Astrocyte of the cerebellum (primary cell): Measurements from ENCODE around the gene PHOX2B.

Source experiments
- DNase-seq: peaks from one replicate; pipeline ENCODE4 v3.0.0-alpha.2; 2011; ENCODE audit warnings: low read depth
- H3K4me3 ChIP-seq: 2 replicates; pipeline ENCODE4 v1.5.1; 2011; ENCODE audit warnings: mild to moderate bottlenecking, low read depth, low read length, moderate library complexity
- CTCF ChIP-seq: IDR thresholded peaks from 2 replicates; pipeline ENCODE4 v1.5.1; 2012; ENCODE audit warnings: low read length, low read depth, moderate library complexity, mild to moderate bottlenecking; ENCODE audit errors: missing control alignments
- in situ Hi-C: cut with HindIII; loops from 2 replicates; pipeline ENCODE4 v1.10.0; 2017; ENCODE audit warnings: low sequenced_read_pairs

PHOX2B gene

DNA sequence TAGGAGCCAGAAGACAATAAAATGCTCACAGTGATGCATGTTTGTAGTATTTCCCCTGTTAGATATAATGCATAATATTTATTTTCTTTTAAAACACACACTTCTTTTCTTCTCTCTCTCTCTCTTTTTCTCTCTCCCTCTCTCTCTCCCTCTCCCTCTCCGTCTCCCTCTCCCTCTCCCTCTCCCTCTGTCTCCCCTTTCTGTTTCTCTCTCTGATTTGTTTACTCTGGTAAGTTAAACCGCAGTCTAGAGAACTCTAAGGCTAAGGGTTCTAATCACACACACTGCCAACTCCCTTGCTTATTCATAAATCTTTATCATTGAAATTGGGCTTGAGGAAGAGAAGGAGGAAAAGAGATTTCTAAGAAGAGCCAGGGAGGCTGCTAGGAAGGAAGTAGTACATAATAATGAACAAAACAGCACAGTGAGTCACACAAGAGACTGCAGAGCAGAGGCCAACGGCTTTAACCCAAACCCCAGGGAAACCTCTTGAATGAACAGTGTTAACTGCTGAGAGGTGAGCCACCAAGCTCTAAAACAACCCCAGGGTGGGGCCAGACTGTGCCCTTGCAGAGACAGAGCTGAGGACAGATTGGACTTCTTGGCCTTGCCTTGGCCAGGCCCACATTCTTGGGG lies 9.1 kb upstream of the PHOX2B start:
- H3K4me3 ChIP-seq: no peak overlapping the region
- no peak for TF ChIP-seq CTCF
- in situ Hi-C loops: no loop called here
- no peak for DNase-seq

- in situ Hi-C loops: no loop called here
- H3K4me3 ChIP-seq: no peak overlapping the region
- TF ChIP-seq CTCF: no peak
- DNase-seq: no peak
These were observed 5.4 kb upstream of the PHOX2B start for GRCh38 chr4:41753942-41754341.

DNA sequence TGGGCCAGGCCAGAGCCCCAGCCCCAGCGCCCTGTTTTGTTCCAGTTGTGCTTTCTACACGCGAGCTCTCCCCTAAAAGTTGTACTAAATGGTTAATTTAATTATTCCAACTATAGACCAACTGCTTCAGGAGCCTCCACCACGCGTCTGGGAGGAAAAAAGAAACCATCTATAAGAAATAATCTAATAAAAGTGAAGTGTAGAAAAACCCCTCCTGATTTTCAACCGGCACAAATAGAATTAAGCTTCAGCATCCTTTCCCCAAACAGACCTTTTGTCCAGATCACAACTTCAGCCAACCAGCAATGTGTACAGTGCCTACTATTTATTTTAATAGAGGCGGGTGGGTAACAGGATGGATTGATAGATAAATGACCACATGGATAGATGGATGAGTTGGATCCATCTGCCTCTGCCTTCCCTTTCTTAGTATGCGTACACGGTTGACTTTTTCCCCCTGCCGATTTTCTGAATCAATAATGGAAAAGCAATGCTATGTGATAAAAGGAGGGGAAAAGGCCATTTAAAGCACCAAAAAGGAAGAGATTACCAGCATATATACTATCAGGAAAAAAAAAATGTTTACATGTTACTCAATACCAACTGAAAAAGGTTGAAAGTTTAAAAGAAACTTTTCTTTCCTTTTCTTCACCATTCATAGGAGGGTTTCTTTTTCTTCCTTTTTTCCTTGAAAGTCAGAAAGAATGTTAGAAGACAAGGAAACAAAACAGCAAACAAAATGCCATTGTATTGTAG lies 3.7 kb upstream of the PHOX2B start:
- no peak overlapping the region for H3K4me3 ChIP-seq
- in situ Hi-C loops: no loop called here
- no peak for DNase-seq
- TF ChIP-seq CTCF: no peak

GRCh38 chr4:41751449-41752061 lies 3.0 kb upstream of the PHOX2B start:
- no peak for TF ChIP-seq CTCF
- in situ Hi-C loops: no loop called here
- no peak overlapping the region for H3K4me3 ChIP-seq
- DNase-seq: no peak

DNA sequence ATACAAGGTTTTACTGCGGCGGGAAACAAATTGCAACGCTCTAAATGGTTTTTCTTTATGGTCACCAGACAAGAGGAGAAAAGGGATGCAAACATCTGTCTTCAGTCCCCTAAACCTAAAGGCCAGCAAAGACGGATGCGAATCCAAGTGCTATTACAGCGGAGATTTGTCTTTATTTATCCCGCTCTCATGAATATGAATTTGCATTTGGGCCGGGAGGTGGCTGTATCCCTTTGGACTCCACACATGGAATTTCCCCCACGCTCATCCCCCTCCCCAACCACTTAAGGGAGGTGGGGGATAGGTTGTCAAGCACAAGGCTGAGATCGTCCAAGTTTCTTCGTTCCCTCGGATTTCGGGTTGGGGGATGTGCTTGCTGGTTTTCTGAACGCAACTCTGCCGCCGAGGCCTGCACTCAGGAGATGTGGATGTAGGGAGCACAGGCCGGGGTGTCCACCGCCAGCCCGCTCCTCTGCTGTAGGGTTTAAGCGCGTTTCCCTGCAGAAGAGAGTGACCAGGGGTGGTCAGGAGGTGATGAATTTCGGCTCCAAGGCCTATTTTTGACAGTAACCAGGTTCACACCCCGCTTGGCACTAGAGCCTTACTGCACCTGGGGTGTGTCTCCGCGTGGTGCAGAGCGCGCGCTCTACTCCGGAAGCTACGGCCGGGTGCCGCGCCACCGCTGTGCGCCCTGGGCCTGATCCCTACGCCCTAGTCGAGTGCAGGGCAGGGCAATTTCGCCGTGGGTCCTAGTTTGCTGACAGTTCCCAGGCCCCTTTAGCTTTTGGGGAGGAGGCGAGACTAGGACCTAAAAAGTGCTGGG lies 2.3 kb upstream of the PHOX2B start:
- in situ Hi-C loops: no loop called here
- TF ChIP-seq CTCF: no peak
- DNase-seq: no peak

GRCh38 chr4:41750121-41750625 lies 1.6 kb upstream of the PHOX2B start:
- H3K4me3 ChIP-seq: no peak overlapping the region
- DNase-seq: no peak
- in situ Hi-C loops: no loop called here
- no peak for TF ChIP-seq CTCF

More for the DNA sequence above, 2.3 kb upstream of the PHOX2B start:
- no peak overlapping the region for H3K4me3 ChIP-seq
